HAP-1 (cell line): Measurements from ENCODE around the gene MIPEP.

Source experiments
- DNase-seq, 2 experiments: peaks; one replicate each; pipeline ENCODE4 v3.0.0-alpha.2; 2016 to 2020; ENCODE audit warnings: low spot score in 2 of 2
- H3K27me3 ChIP-seq: fragments of 250-450 bp; sonication (Bioruptor Pico); 2 replicates; pipeline ENCODE4 v1.5.1; 2020; ENCODE audit warnings: low read depth, mild to moderate bottlenecking, moderate library complexity
- H3K36me3 ChIP-seq: fragments of 250-450 bp; sonication (Bioruptor Pico); replicated peaks from 2 replicates; pipeline ENCODE4 v1.5.1; 2020; ENCODE audit warnings: mild to moderate bottlenecking
- H3K4me1 ChIP-seq: fragments of 250-450 bp; sonication (Bioruptor Pico); 2 replicates; pipeline ENCODE4 v1.5.1; 2020; ENCODE audit warnings: mild to moderate bottlenecking
- H3K4me3 ChIP-seq: fragments of 250-450 bp; sonication (Bioruptor Pico); 2 replicates; pipeline ENCODE4 v1.5.1; 2020; ENCODE audit warnings: mild to moderate bottlenecking, moderate library complexity
- H3K9me3 ChIP-seq: fragments of 250-450 bp; sonication (Bioruptor Pico); 2 replicates; pipeline ENCODE4 v1.5.1; 2020; ENCODE audit warnings: mild to moderate bottlenecking, moderate library complexity
- in situ Hi-C: fragments of 300-500 bp; cut with MboI; formaldehyde crosslinking; loops from 3 replicates; pipeline ENCODE4 v1.14.3; 2020; ENCODE audit warnings: low sequenced_read_pairs, inconsistent platforms, mixed read lengths

MIPEP gene

GRCh38 chr13:23788459-23788858 is 100.7 kb downstream of the MIPEP start:
- Histone ChIP-seq H3K4me3 (no peak overlapping the region), H3K4me1 (no peaks in the 10 kb centered on the region), H3K27me3 (no peaks in the 10 kb centered on the region), H3K36me3 (no peaks in the 10 kb centered on the region), H3K9me3 (no peaks in the 10 kb centered on the region)
- in situ Hi-C loops = no loop called here
- no peak for DNase-seq

DNA sequence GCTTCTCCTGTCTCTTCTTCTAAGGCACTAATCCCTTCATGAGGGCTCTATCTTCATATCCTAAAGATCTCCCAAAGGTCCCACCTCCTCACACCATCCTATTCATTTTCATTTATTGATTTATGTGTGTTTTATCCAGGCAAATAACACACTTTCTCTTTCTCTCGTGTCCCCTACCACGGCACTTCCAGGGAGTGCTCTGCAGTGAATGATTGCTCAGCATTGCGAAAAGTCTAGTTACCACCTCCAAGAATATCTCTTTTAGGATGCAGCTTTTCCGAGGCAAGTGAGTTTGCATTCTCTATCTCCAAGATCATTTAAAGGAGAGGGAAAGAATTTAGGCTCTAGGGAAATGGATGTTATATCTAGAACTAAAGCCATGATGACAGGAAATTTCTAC is 101.7 kb downstream of the MIPEP start:
- H3K4me3 ChIP-seq = no peak overlapping the region
- no peaks in the 10 kb centered on the region for H3K4me1 ChIP-seq
- H3K36me3 ChIP-seq = no peaks in the 10 kb centered on the region
- DNase-seq = no peak
- H3K9me3 ChIP-seq = no peaks in the 10 kb centered on the region
- in situ Hi-C loops = no loop called here
- no peaks in the 10 kb centered on the region for H3K27me3 ChIP-seq

- H3K4me1 ChIP-seq = no peaks in the 10 kb centered on the region
- no peaks in the 10 kb centered on the region for H3K9me3 ChIP-seq
- H3K27me3 ChIP-seq = no peaks in the 10 kb centered on the region
- in situ Hi-C loops = no loop called here
- H3K4me3 ChIP-seq = no peak overlapping the region
- no peaks in the 10 kb centered on the region for H3K36me3 ChIP-seq
- DNase-seq = no peak
Measured at GRCh38 chr13:23786607-23787006, 102.6 kb downstream of the MIPEP start.

DNA sequence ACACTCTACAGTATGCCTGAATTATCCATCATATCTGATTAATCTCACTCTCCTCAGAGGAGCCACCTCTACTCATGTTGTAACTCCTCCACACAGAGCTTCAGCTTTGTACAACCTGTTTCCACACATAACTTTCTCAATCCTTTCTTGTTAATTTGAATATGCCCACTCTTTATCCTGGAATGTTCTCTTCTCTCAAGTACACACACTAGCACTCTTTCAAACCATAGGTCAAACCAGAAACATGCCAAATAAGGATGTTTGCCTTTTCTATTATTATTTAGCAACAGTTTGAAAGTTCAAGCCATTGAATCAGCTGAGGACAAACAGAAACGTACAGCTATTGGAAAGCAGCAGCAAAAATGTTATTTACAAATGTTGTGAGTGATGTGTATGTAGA is 110.3 kb downstream of the MIPEP start:
- no peak for DNase-seq
- H3K9me3 ChIP-seq = no peaks in the 10 kb centered on the region
- in situ Hi-C loops = no loop called here
- no peak overlapping the region for H3K4me3 ChIP-seq
- H3K27me3 ChIP-seq = no peaks in the 10 kb centered on the region
- no peaks in the 10 kb centered on the region for H3K36me3 ChIP-seq
- H3K4me1 ChIP-seq = peaks cover under 1% of the 10 kb centered on the region; the same call in 1 of the 2 replicates

DNA sequence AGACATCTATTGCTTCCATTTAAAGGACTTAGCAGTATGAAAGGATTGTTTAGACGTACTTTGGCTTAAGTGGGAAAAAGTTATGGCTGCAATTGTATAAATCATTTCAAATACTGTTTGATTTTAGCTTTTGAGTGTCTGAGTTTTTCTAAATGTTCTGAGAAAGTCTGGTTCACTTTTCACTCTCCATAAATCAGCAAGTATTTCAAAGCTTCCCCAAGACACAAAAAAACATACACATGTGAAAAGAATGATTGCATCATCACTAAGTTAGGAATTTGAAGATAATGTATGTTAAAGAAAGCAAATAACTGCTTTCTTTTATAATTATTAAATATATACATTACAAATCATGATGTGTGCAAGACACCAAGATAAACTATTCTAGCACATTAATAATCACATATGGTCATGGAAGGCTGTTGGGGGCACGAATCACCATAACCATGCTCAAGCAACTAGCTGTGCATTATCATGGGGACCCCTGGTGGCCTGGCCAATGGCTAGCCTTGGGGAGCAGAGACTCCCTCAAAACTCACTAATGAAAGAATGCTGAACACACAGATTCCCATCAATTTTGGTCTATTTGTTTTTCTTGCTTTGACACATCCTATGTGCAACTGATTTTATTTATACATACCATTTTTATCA is 111.1 kb downstream of the MIPEP start:
- in situ Hi-C loops = no loop called here
- no peaks in the 10 kb centered on the region for H3K9me3 ChIP-seq
- H3K4me3 ChIP-seq = no peak overlapping the region
- H3K4me1 ChIP-seq = peaks cover 4% of the 10 kb centered on the region
- no peaks in the 10 kb centered on the region for H3K36me3 ChIP-seq
- no peaks in the 10 kb centered on the region for H3K27me3 ChIP-seq
- no peak for DNase-seq

DNA sequence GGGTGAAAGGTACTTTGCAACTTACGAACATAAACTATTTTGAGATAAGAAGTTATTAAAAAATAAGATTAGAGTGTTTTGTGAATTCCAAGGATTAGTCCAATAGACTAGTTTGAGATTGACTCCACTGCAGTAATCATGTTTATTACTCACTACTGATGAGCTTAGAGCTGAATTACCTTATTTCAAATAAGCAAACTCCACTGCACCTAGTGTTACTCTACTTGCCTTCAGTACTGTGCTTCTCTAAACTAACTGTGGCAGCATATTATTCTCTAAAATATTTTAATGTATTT is 111.7 kb downstream of the MIPEP start:
- Histone ChIP-seq H3K27me3 (no peaks in the 10 kb centered on the region), H3K4me3 (no peak overlapping the region), H3K9me3 (no peaks in the 10 kb centered on the region), H3K4me1 (peaks cover 4% of the 10 kb centered on the region), H3K36me3 (no peaks in the 10 kb centered on the region)
- in situ Hi-C loops = no loop called here
- DNase-seq = no peak

DNA sequence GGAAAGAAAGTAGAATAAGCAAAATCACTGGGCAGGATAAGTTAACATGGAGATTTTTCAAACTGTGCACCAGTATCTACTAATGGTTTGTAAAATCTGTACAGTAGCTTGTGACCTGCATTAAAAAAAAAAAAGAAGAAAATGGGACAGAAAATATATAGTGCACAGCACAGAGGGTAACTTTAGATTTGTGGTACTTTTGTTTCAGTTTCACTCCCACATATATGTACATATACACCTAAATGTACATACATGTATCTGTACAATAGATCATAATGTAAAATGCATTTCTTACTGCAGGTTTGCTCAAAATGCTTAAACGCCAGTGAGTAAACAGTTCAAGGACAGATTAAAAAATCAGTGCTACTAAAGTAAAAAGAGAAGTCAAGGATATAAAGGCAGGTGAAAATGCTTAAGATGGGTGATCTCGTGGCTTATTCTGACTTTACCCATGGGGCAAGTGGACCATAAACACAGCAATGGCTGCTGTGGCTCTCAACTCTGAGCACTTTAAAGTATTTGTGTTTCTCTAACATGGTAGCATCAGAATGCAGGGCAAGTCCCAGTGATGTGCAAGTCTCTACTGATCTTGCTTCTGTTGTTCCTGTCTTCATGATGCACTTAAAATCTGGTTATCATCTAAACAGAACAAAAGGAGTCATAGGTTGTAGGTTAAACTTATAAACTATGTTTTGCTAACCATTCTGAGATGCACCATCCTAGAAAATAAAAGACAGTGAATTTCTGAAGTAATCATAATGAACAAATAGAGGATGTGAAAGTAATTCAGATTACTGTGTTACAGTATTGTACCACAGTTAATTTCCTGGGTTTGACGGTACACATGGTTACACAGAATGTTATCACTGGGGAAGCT is 112.3 kb downstream of the MIPEP start:
- in situ Hi-C loops = no loop called here
- peaks cover 4% of the 10 kb centered on the region for H3K4me1 ChIP-seq
- no peak for DNase-seq
- no peaks in the 10 kb centered on the region for H3K36me3 ChIP-seq
- H3K27me3 ChIP-seq = no peaks in the 10 kb centered on the region
- no peaks in the 10 kb centered on the region for H3K9me3 ChIP-seq
- no peak overlapping the region for H3K4me3 ChIP-seq

- Histone ChIP-seq H3K27me3 (no peaks in the 10 kb centered on the region), H3K4me3 (no peak overlapping the region), H3K4me1 (peaks cover 7% of the 10 kb centered on the region), H3K9me3 (no peaks in the 10 kb centered on the region), H3K36me3 (no peaks in the 10 kb centered on the region)
- DNase-seq = no peak
- in situ Hi-C loops = no loop called here
Measured at GRCh38 chr13:23772717-23773116, 116.5 kb downstream of the MIPEP start.

GRCh38 chr13:23771956-23772355 is 117.2 kb downstream of the MIPEP start:
- H3K4me1 ChIP-seq = peaks cover 7% of the 10 kb centered on the region
- no peaks in the 10 kb centered on the region for H3K27me3 ChIP-seq
- no peak for DNase-seq
- H3K9me3 ChIP-seq = no peaks in the 10 kb centered on the region
- H3K4me3 ChIP-seq = no peak overlapping the region
- in situ Hi-C loops = no loop called here
- no peaks in the 10 kb centered on the region for H3K36me3 ChIP-seq

DNA sequence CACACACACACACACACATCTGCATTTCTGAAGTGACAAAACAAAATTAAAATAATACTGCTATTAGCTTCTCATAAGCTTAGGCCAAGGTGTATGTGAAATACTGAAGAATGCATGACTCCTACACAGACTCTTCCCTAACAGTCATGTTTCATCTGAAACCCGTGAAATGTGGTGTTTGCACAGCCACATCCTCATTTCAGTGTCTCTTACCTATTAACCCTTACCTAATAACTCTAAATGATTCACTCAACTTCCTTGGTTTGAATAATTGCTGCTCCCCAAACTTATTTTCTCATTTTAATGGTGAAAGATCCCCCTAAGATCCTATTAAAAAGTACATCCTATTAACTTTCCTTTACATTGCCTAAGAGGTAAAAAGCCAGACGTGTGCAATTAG is 117.6 kb downstream of the MIPEP start:
- Histone ChIP-seq H3K36me3 (no peaks in the 10 kb centered on the region), H3K4me3 (no peak overlapping the region), H3K4me1 (peaks cover 7% of the 10 kb centered on the region), H3K27me3 (no peaks in the 10 kb centered on the region), H3K9me3 (no peaks in the 10 kb centered on the region)
- DNase-seq = no peak
- in situ Hi-C loops = no loop called here

DNA sequence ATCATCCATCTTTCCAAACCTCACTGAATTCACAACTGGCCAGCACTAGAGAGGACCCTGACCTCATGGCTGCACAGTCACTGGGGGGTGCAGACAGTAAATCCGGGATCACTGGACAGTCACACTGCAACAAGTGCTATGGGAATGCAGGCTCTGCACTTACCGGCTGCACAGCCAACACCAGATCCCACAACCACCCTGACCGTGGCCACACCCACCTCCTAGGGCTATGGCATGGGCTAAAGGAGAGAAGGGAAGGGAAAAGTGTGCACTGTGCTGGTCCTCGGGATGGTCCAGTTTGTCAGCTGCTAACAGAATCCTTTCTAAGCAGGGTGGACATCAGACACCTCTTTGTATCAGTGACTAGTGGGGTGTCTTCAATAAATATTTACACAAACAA is 118.2 kb downstream of the MIPEP start:
- in situ Hi-C loops = no loop called here
- H3K9me3 ChIP-seq = no peaks in the 10 kb centered on the region
- no peaks in the 10 kb centered on the region for H3K27me3 ChIP-seq
- no peak overlapping the region for H3K4me3 ChIP-seq
- peaks cover 7% of the 10 kb centered on the region for H3K4me1 ChIP-seq
- H3K36me3 ChIP-seq = no peaks in the 10 kb centered on the region
- DNase-seq = no peak

DNA sequence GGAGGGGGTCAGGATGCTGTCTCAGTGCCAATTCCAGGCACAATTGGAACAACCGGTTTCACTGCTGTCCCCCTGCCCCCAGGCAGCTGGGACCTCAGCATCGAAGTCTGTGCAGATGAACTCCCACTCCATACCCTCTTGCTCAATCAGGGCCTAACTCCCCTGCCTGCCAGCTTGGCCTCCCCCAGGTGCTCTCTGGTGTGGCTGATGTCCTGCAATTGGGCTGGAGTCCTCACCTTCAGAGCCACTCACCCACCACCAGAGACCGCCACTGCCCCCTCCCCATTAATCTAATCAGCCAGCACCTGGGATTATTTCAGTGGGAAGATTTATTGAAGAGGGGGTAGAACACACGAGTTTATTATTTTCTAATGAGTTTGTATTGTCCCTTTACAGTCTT is 118.8 kb downstream of the MIPEP start:
- Histone ChIP-seq H3K4me3 (no peak overlapping the region), H3K9me3 (no peaks in the 10 kb centered on the region), H3K27me3 (no peaks in the 10 kb centered on the region), H3K4me1 (peaks cover 7% of the 10 kb centered on the region), H3K36me3 (no peaks in the 10 kb centered on the region)
- in situ Hi-C loops = no loop called here
- no peak for DNase-seq

DNA sequence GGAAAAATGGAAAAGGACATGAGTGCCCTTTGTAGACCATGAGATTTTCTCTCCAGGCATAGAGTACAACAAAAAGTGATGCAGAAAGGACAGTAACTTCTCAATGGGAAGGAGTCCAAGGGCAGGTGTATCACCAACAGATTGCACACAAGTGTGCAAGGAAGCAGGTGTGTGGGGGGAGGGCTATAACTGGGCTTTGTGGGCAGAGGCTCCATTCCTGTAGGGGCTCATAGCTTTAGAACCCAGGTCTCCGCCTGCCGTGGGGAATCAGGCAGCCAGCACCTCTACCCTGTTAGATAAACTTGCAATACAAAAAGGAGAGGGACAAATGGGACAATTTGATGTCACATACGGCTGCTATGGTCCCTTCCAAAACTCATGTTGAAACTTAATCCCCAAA is 119.8 kb downstream of the MIPEP start:
- in situ Hi-C loops = no loop called here
- peaks cover 7% of the 10 kb centered on the region for H3K4me1 ChIP-seq
- no peak overlapping the region for H3K4me3 ChIP-seq
- no peak for DNase-seq
- no peaks in the 10 kb centered on the region for H3K36me3 ChIP-seq
- H3K27me3 ChIP-seq = no peaks in the 10 kb centered on the region
- H3K9me3 ChIP-seq = no peaks in the 10 kb centered on the region

DNA sequence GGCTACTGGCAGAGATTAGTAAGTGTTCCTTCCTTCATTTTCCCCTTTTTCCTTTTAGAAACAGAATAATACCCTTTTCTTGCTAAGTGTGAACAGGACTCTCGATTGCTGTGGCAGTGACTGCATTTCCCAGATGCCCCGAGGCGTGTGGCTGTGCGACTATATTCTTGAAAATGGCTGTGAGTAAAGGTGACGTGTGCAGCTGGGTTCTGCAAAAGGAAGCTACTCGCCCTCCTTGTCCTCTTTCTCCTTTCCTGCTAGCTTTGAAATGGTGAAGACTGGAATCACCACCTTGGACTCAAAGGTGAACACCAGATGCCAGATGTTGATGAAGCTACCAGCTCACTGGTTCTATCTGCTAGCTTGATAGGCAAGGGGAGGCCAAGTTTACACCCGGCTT is 121.4 kb downstream of the MIPEP start:
- in situ Hi-C loops = no loop called here
- Histone ChIP-seq H3K9me3 (no peaks in the 10 kb centered on the region), H3K36me3 (no peaks in the 10 kb centered on the region), H3K4me3 (no peak overlapping the region), H3K4me1 (peaks cover 3% of the 10 kb centered on the region; the same call in 1 of the 2 replicates), H3K27me3 (no peaks in the 10 kb centered on the region)
- DNase-seq = no peak
